IMR-90 (cell line): ENCODE results near the gene MT1X. TPM values are rescaled to one million over a fixed set of nuclear protein-coding genes. Genes with fewer than 3 reads are reported as not detected.

Experiments
- ATAC-seq: fragments of 200-7000 bp; cut with Tn5 transposase; 2 replicates; pipeline ENCODE4 v1.9.1; 2020; ENCODE audit warnings: low read depth, mild to moderate bottlenecking, moderate library complexity
- BruUV-seq: library from RNA; stranded (reverse); fragments of 400-500 nt; replicated peaks from 2 replicates; lab custom pipeline; 2021; lab: Mats Ljungman, UMichigan
- CTCF ChIA-PET: fragments of 300-600 bp; formaldehyde crosslinking; extraction: SDS; loops from one replicate; lab custom pipeline; 2021; ENCODE audit warnings: antibody characterized with exemption; lab: Yijun Ruan, JAX
- POLR2A ChIA-PET: fragments of 300-600 bp; sonication (Branson Sonifier 250); formaldehyde crosslinking; loops from one replicate; lab custom pipeline; 2022; ENCODE audit warnings: antibody characterized with exemption; ENCODE audit not compliant: unreplicated experiment; lab: Charles Lee
- DNase-seq: peaks from one replicate; pipeline ENCODE4 v3.0.0; 2013
- H2AFZ ChIP-seq: replicated peaks from 2 replicates; pipeline ENCODE3; 2013; ENCODE audit warnings: low read length, mild to moderate bottlenecking; ENCODE audit not compliant: poor library complexity
- H2AK5ac ChIP-seq: 2 replicates; pipeline ENCODE4 v1.6.1; 2013; ENCODE audit warnings: low read depth, low read length, inconsistent platforms
- H2AK9ac ChIP-seq: replicated peaks from 2 replicates; pipeline ENCODE3; 2013; ENCODE audit warnings: mild to moderate bottlenecking, low read depth, low read length, moderate library complexity; ENCODE audit not compliant: poor library complexity
- H2BK120ac ChIP-seq: 2 replicates; pipeline ENCODE4 v1.6.1; 2013; ENCODE audit warnings: low read depth, low read length, inconsistent platforms
- H2BK15ac ChIP-seq: 3 replicates; pipeline ENCODE4 v1.6.1; 2013; ENCODE audit warnings: low read depth, low read length, inconsistent platforms
- H2BK20ac ChIP-seq: 2 replicates; pipeline ENCODE4 v1.6.1; 2013; ENCODE audit warnings: low read depth, mild to moderate bottlenecking, inconsistent platforms, low read length, moderate library complexity
- H2BK5ac ChIP-seq: 2 replicates; pipeline ENCODE4 v1.6.1; 2013; ENCODE audit warnings: mild to moderate bottlenecking, low read depth, low read length, inconsistent platforms; ENCODE audit not compliant: poor library complexity, severe bottlenecking
- H3K14ac ChIP-seq: replicated peaks from 2 replicates; pipeline ENCODE4 v1.6.1; 2013; ENCODE audit warnings: low read depth, low read length, inconsistent platforms
- H3K18ac ChIP-seq: 2 replicates; pipeline ENCODE4 v1.6.1; 2013; ENCODE audit warnings: low read depth, low read length, control low read depth
- H3K23ac ChIP-seq: 2 replicates; pipeline ENCODE4 v1.6.1; 2013; ENCODE audit warnings: low read depth, low read length, inconsistent platforms
- H3K27ac ChIP-seq: 2 replicates; pipeline ENCODE4 v1.5.1; 2013; ENCODE audit warnings: mild to moderate bottlenecking, control low read depth, low read length; ENCODE audit not compliant: insufficient read depth
- H3K27me3 ChIP-seq: 2 replicates; pipeline ENCODE4 v1.6.1; 2013; ENCODE audit warnings: low read length; ENCODE audit not compliant: control insufficient read depth, insufficient read depth
- H3K36me3 ChIP-seq: 2 replicates; pipeline ENCODE4 v1.6.1; 2013; ENCODE audit warnings: low read length, mixed read lengths; ENCODE audit not compliant: control insufficient read depth, insufficient read depth
- H3K4ac ChIP-seq: 2 replicates; pipeline ENCODE4 v1.6.1; 2013; ENCODE audit warnings: low read depth, low read length, inconsistent platforms
- H3K4me1 ChIP-seq: 2 replicates; pipeline ENCODE4 v1.6.1; 2013; ENCODE audit warnings: low read length, mixed read lengths; ENCODE audit not compliant: control insufficient read depth, insufficient read depth
- H3K4me2 ChIP-seq: 2 replicates; pipeline ENCODE4 v1.6.1; 2013; ENCODE audit warnings: low read depth, mild to moderate bottlenecking, control low read depth, low read length, moderate library complexity
- H3K4me3 ChIP-seq: 2 replicates; pipeline ENCODE4 v1.5.1; 2013; ENCODE audit warnings: low read depth, mild to moderate bottlenecking, control low read depth, low read length, moderate library complexity; ENCODE audit not compliant: insufficient read depth
- H3K56ac ChIP-seq: 2 replicates; pipeline ENCODE4 v1.6.1; 2013; ENCODE audit warnings: low read length, inconsistent platforms; ENCODE audit not compliant: insufficient read depth; ENCODE audit errors: extremely low read depth
- H3K79me1 ChIP-seq, 2 experiments: 2 replicates each; pipeline ENCODE4 v1.6.1; 2013; ENCODE audit warnings: low read length in 2 of 2, inconsistent platforms in 1 of 2, low read depth in 1 of 2
- H3K9ac ChIP-seq: 2 replicates; pipeline ENCODE4 v1.6.1; 2013; ENCODE audit warnings: low read depth, low read length, control low read depth
- H3K9me1 ChIP-seq: 2 replicates; pipeline ENCODE4 v1.6.1; 2013; ENCODE audit warnings: low read length, inconsistent platforms; ENCODE audit not compliant: insufficient read depth
- H3K9me3 ChIP-seq: 2 replicates; pipeline ENCODE4 v1.6.1; 2013; ENCODE audit warnings: low read length; ENCODE audit not compliant: control insufficient read depth, insufficient read depth
- H4K20me1 ChIP-seq: 2 replicates; pipeline ENCODE4 v1.6.1; 2013; ENCODE audit warnings: low read length, inconsistent platforms; ENCODE audit not compliant: insufficient read depth
- H4K5ac ChIP-seq: 2 replicates; pipeline ENCODE4 v1.6.1; 2013; ENCODE audit warnings: mild to moderate bottlenecking, low read depth, low read length, control low read depth
- H4K8ac ChIP-seq, 2 experiments: 2 replicates each; pipeline ENCODE4 v1.6.1; 2013; ENCODE audit warnings: low read depth in 2 of 2, low read length in 2 of 2, control low read depth in 1 of 2, inconsistent platforms in 1 of 2
- H4K91ac ChIP-seq: 2 replicates; pipeline ENCODE4 v1.6.1; 2013; ENCODE audit warnings: low read depth, low read length, inconsistent platforms; ENCODE audit not compliant: insufficient read depth
- BHLHE40 ChIP-seq: fragments of 150-350 bp; IDR thresholded peaks from 2 replicates; pipeline ENCODE4 v1.6.1; 2016; ENCODE audit warnings: mild to moderate bottlenecking, low read depth, low read length
- CHD1 ChIP-seq: IDR thresholded peaks from 2 replicates; pipeline ENCODE4 v1.6.1; 2012; ENCODE audit warnings: low read depth, low read length, improper control_type of control experiment
- MAFK ChIP-seq: IDR thresholded peaks from 2 replicates; pipeline ENCODE4 v1.6.1; 2012; ENCODE audit warnings: low read depth, low read length, improper control_type of control experiment
- MAZ ChIP-seq: IDR thresholded peaks from 2 replicates; pipeline ENCODE4 v1.6.1; 2012; ENCODE audit warnings: low read depth, mild to moderate bottlenecking, low read length, improper control_type of control experiment, moderate library complexity, borderline replicate concordance
- MXI1 ChIP-seq: IDR thresholded peaks from 2 replicates; pipeline ENCODE4 v1.6.1; 2012; ENCODE audit warnings: low read depth, mild to moderate bottlenecking, low read length, moderate library complexity, borderline replicate concordance
- NFE2L2 ChIP-seq: fragments of 150-350 bp; IDR thresholded peaks from 2 replicates; pipeline ENCODE4 v1.6.1; 2016; ENCODE audit warnings: low read depth, mild to moderate bottlenecking, low read length
- POLR2A ChIP-seq: IDR thresholded peaks from 2 replicates; pipeline ENCODE4 v1.6.1; 2012; ENCODE audit warnings: mild to moderate bottlenecking, low read depth, low read length
- RFX5 ChIP-seq: IDR thresholded peaks from 2 replicates; pipeline ENCODE4 v1.8.0; 2012; ENCODE audit warnings: low read depth, mild to moderate bottlenecking, low read length, moderate library complexity
- WGBS, 2 experiments: methylation state at CpG; one replicate each; pipeline versions ENCODE4 v1.1.5 to v1.1.7; 2013; ENCODE audit warnings: missing lambda C conversion rate in 2 of 2; ENCODE audit not compliant: insufficient read length in 1 of 2; ENCODE audit errors: extremely low coverage in 2 of 2; 5-methylcytosine and 5-hydroxymethylcytosine counted together
- dilution Hi-C: fragments of 300-500 bp; cut with HindIII; formaldehyde crosslinking; loops from one replicate; pipeline ENCODE4 v1.14.3; 2018; ENCODE audit warnings: low sequenced_read_pairs; ENCODE audit not compliant: unreplicated experiment
- in situ Hi-C: fragments of 300-500 bp; cut with MboI; formaldehyde crosslinking; loops from 3 replicates; pipeline ENCODE4 v1.14.3; 2019; ENCODE audit warnings: low sequenced_read_pairs, inconsistent platforms, mixed read lengths
- intact Hi-C: fragments of 100-400 bp; cut with micrococcal nuclease; formaldehyde crosslinking; loops from 2 replicates; pipeline ENCODE4 v1.10.0; 2022
- polyA plus RNA-seq, 3 experiments: library from polyadenylated mRNA; depleted of rRNA; stranded (reverse); fragments of >200 nt; gene quantifications; 2 replicates each; pipeline ENCODE4 v1.2.3, GENCODE V29; 2012; ENCODE audit warnings: low replicate concordance in 1 of 3
- total RNA-seq: library from RNA; depleted of rRNA; stranded (reverse); fragments of >200 nt; gene quantifications from 2 replicates; pipeline ENCODE4 v1.2.3, GENCODE V29; 2012

The MT1X gene
- total and polyA plus RNA-seq, 2 of the 4 experiments (the other 2 are of a cell fraction), result 5.6 to 170 TPM

DNA sequence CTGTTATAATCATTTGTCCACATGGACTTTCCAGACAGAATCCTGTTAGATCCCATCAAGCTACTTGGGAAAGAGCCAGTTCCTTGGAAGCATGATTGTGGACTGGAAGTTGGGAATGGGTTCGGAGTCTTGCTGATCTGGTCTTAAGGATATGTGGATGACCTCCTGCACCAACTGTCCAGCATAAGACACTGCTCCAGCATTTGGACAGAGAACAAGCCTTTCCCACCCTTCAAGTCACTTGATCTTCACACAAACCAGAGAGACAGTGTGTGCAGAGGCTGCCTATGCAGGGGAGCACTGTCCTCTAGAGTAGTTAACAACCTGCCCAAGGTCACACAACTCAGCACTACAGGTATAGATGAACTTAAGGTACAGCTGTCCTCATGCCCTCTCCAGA lies 36.4 kb upstream of the MT1X start:
- Histone ChIP-seq H3K18ac (no peak overlapping the region), H3K4me3 (no peak overlapping the region), H4K91ac (no peak overlapping the region), H2BK20ac (no peak overlapping the region), H4K20me1 (no peaks in the 10 kb centered on the region; the same call in 1 of the 2 replicates), H3K27ac (no peak overlapping the region), H2AK5ac (no peak overlapping the region), H3K23ac (no peak overlapping the region), H2BK15ac (no peak overlapping the region), H3K4ac (no peak overlapping the region), H2AFZ (no peak overlapping the region), H2AK9ac (no peak overlapping the region), H3K4me1 (no peaks in the 10 kb centered on the region), H3K79me1 (no peaks in the 10 kb centered on the region), H3K27me3 (peaks cover 86% of the 10 kb centered on the region), H3K56ac (no peak overlapping the region), H3K4me2 (no peak overlapping the region), H2BK120ac (no peak overlapping the region), H4K8ac (no peak overlapping the region), H3K36me3 (no peaks in the 10 kb centered on the region), H4K5ac (no peak overlapping the region), H3K14ac (no peak overlapping the region), H3K9ac (no peak overlapping the region), H3K9me1 (0 out of 2 replicates have a peak, but pooled peaks cover 3% of the 10 kb centered on the region), H3K9me3 (0 out of 2 replicates have a peak, but pooled peaks cover 2% of the 10 kb centered on the region), H2BK5ac (no peak overlapping the region)
- in situ Hi-C loops, result no loop called here
- ChIA-PET POLR2A (no interaction called here), CTCF (no interaction called here)
- peak; percentile 2 for DNase-seq
- dilution Hi-C loops, result no loop called here
- TF ChIP-seq CHD1, result no peak
- TF ChIP-seq BHLHE40, result no peak
- no peak for TF ChIP-seq MXI1
- TF ChIP-seq RFX5, result no peak
- TF ChIP-seq MAZ, result no peak
- TF ChIP-seq MAFK, result no peak
- no peak for TF ChIP-seq NFE2L2
- no peak for TF ChIP-seq POLR2A
- BruUV-seq, result no TSS peak
- intact Hi-C loops, result no loop called here
- no peak for ATAC-seq
- WGBS, 2 experiments, result no CpG with 5 or more reads among the region's 1 CpG
